Hepatocyte (in vitro differentiated cells): ENCODE results near the gene NCAPG. TPM values are rescaled to one million over a fixed set of nuclear protein-coding genes. Genes with fewer than 3 reads are reported as not detected.
A peak's percentile ranks its signal among the peaks of the same experiment; 100 is the strongest.

Experiments used
- DNase-seq: peaks from one replicate; pipeline ENCODE4 v3.0.0-alpha.2; 2016; ENCODE audit warnings: low spot score
- H2AFZ ChIP-seq: fragments of 200-600 bp; sonication (generic); 2 replicates; pipeline ENCODE4 v1.6.0; 2016; ENCODE audit warnings: antibody characterized with exemption, mild to moderate bottlenecking
- H3K27ac ChIP-seq: fragments of 200-600 bp; sonication (generic); 2 replicates; pipeline ENCODE4 v1.5.1; 2016; ENCODE audit warnings: mild to moderate bottlenecking
- H3K27me3 ChIP-seq: fragments of 200-600 bp; sonication (generic); 2 replicates; pipeline ENCODE4 v1.6.1; 2016
- H3K36me3 ChIP-seq: fragments of 200-600 bp; sonication (generic); replicated peaks from 2 replicates; pipeline ENCODE4 v1.5.1; 2016; ENCODE audit warnings: low read depth; ENCODE audit not compliant: insufficient read depth
- H3K4me1 ChIP-seq: fragments of 200-600 bp; sonication (generic); 2 replicates; pipeline ENCODE4 v1.5.1; 2016; ENCODE audit warnings: mild to moderate bottlenecking, moderate library complexity; ENCODE audit not compliant: insufficient read depth
- H3K4me2 ChIP-seq: fragments of 200-600 bp; sonication (generic); 2 replicates; pipeline ENCODE4 v1.6.0; 2016
- H3K4me3 ChIP-seq: fragments of 200-600 bp; sonication (generic); 2 replicates; pipeline ENCODE4 v1.5.1; 2016; ENCODE audit warnings: mild to moderate bottlenecking
- H3K79me2 ChIP-seq: fragments of 200-600 bp; sonication (generic); 2 replicates; pipeline ENCODE4 v1.6.0; 2017; ENCODE audit warnings: mild to moderate bottlenecking
- H3K9me2 ChIP-seq: fragments of 200-600 bp; sonication (generic); replicated peaks from 2 replicates; pipeline ENCODE4 v1.6.0; 2017; ENCODE audit warnings: mild to moderate bottlenecking; ENCODE audit not compliant: insufficient read depth
- H3K9me3 ChIP-seq: fragments of 200-600 bp; sonication (generic); 2 replicates; pipeline ENCODE4 v1.5.1; 2016; ENCODE audit warnings: low read depth, mild to moderate bottlenecking
- H4K20me1 ChIP-seq: fragments of 200-600 bp; sonication (generic); 2 replicates; pipeline ENCODE4 v1.6.0; 2016; ENCODE audit warnings: mild to moderate bottlenecking; ENCODE audit not compliant: insufficient read depth, poor library complexity, severe bottlenecking
- CTCF ChIP-seq: fragments of 200-600 bp; sonication (generic); IDR thresholded peaks from 2 replicates; pipeline ENCODE4 v1.5.1; 2016; ENCODE audit warnings: antibody characterized with exemption, mild to moderate bottlenecking; ENCODE audit not compliant: poor library complexity
- EZH2 ChIP-seq: fragments of 200-600 bp; sonication (generic); IDR thresholded peaks from 2 replicates; pipeline ENCODE4 v1.6.1; 2016; ENCODE audit warnings: antibody characterized with exemption, mild to moderate bottlenecking, borderline replicate concordance
- EZH2phosphoT487 ChIP-seq: fragments of 200-600 bp; sonication (generic); IDR thresholded peaks from one replicate; pipeline ENCODE4 v1.6.1; 2018; ENCODE audit warnings: antibody characterized with exemption, mild to moderate bottlenecking, low read depth, moderate library complexity; ENCODE audit not compliant: unreplicated experiment, severe bottlenecking
- WGBS: methylation state at CpG from one replicate; pipeline ENCODE4 v1.1.6; 2016; ENCODE audit warnings: low lambda C conversion rate; ENCODE audit errors: missing lambda C conversion rate; 5-methylcytosine and 5-hydroxymethylcytosine counted together
- polyA plus RNA-seq: library from polyadenylated mRNA; unstranded; fragments of >200 nt; fragmentation: Nextera tagmentation; extraction: Ambion mirVana; gene quantifications from 2 replicates; pipeline ENCODE4 v1.2.1, GENCODE V29; 2016
- total RNA-seq: library from RNA; depleted of rRNA; stranded (reverse); fragments of >200 nt; gene quantifications from 2 replicates; pipeline ENCODE4 v1.2.3, GENCODE V29; 2014

NCAPG gene
- total RNA-seq, result 10.4 and 11.9 TPM in 2 replicates
- 3.3 and 4.7 TPM in 2 replicates for polyA plus RNA-seq

DNA sequence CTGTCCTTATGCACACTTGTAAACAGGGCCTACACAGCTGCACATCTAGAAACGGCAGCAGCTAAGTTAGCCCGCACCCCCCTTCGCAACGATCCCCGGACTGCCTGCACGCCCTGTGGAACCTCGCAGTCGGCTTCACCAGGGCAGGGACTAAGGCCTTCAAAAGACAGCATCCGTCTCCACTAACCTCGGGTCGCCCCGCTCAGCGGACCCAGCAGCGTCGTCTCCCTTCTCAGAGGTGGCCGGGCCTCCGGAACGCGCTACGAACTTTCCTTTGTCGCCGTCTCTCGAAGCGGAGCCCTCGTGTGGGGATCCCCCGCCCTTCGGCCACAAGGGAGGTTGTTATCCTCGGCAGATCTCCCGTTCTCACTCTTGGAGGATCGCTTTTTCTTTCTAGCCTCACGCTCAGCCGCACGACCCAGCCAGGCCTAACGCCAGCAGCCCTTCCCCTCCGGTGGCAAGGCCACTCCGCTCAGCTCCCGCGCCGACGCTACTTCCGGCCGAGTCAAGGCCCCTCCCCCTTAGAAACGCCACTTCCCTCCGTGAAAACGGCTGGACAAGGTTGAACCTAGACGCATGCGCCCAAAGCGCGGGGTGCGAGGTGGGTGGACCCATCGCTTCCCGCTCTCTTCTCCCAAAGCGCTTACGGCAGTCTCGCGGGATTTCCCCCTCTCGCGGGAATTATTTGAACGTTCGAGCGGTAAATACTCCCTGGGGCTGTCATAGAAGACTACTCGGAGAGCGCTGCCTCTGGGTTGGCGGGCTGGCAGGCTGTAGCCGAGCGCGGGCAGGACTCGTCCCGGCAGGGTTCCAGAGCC is at the start of gene NCAPG, which contains the start of gene DCAF16:
Gene NCAPG (plus strand): TSS at position 720 of the 818 bp plus-strand sequence. CDS start 99 bp downstream, outside the sequence.
Gene DCAF16 (minus strand): TSS at position 498 of the 818 bp plus-strand sequence. CDS start 6,616 bp downstream, outside the sequence.
- Histone ChIP-seq H3K4me2 (peak within 1 kb of the TSS; percentile 87), H3K27me3 (no peaks in the 10 kb centered on the region), H3K9me3 (no peaks in the 10 kb centered on the region), H3K4me1 (peaks cover 20% of the 10 kb centered on the region), H3K27ac (peak within 1 kb of the TSS; percentile 96), H3K9me2 (no peaks in the 10 kb centered on the region), H3K36me3 (no peaks in the 10 kb centered on the region), H2AFZ (peak within 1 kb of the TSS; percentile 70), H3K4me3 (peak within 1 kb of the TSS; percentile 40), H3K79me2 (peaks cover 85% of the 10 kb centered on the region), H4K20me1 (peaks cover 40% of the 10 kb centered on the region)
- DNase-seq, result peak; percentile 100
- under 1% methylated on average over 68 of the region's 69 CpGs for WGBS
- no peak for TF ChIP-seq EZH2
- TF ChIP-seq CTCF, result no peak
- no peak for TF ChIP-seq EZH2phosphoT487

GRCh38 chr4:17761062-17761461 is 49.7 kb upstream of the NCAPG start:
- Histone ChIP-seq H3K4me1 (no peaks in the 10 kb centered on the region), H3K9me2 (no peaks in the 10 kb centered on the region), H3K79me2 (no peaks in the 10 kb centered on the region), H3K27ac (no peak overlapping the region), H2AFZ (no peak overlapping the region), H3K27me3 (no peaks in the 10 kb centered on the region), H3K9me3 (no peaks in the 10 kb centered on the region), H4K20me1 (no peaks in the 10 kb centered on the region), H3K4me2 (no peak overlapping the region), H3K36me3 (no peaks in the 10 kb centered on the region), H3K4me3 (no peak overlapping the region)
- no peak for DNase-seq
- no peak for TF ChIP-seq EZH2phosphoT487
- no peak for TF ChIP-seq EZH2
- TF ChIP-seq CTCF, result no peak
- WGBS, result 62% methylated on average over 1 of the region's 1 CpG

- H3K4me2 ChIP-seq, result no peak overlapping the region
- H3K36me3 ChIP-seq, result no peaks in the 10 kb centered on the region
- no peaks in the 10 kb centered on the region for H3K9me2 ChIP-seq
- H3K27me3 ChIP-seq, result no peaks in the 10 kb centered on the region
- no peaks in the 10 kb centered on the region for H3K79me2 ChIP-seq
- no peaks in the 10 kb centered on the region for H4K20me1 ChIP-seq
- TF ChIP-seq EZH2 (no peak), CTCF (no peak), EZH2phosphoT487 (no peak)
- no peak overlapping the region for H2AFZ ChIP-seq
- H3K27ac ChIP-seq, result no peak overlapping the region
- H3K4me1 ChIP-seq, result no peaks in the 10 kb centered on the region
- H3K4me3 ChIP-seq, result no peak overlapping the region
- no peak for DNase-seq
- H3K9me3 ChIP-seq, result no peaks in the 10 kb centered on the region
- 81% methylated on average over 1 of the region's 1 CpG for WGBS
Observed at GRCh38 chr4:17762726-17763125, 48.1 kb upstream of the NCAPG start.
